T-helper 17 cell (primary cell): ENCODE data around the gene ADAMTS13. TPM values are rescaled to one million over a fixed set of nuclear protein-coding genes. Genes with fewer than 3 reads are reported as not detected.

Experiments used
- ATAC-seq: fragments of 150-1000 bp; cut with Tn5 transposase; 2 replicates; pipeline ENCODE4 v1.10.0; 2021; ENCODE audit warnings: mild to moderate bottlenecking, moderate library complexity
- DNase-seq, 3 donors: peaks; one replicate each; pipeline versions ENCODE4 v3.0.0 to v3.0.0-alpha.2; 2020 to 2021
- H3K9me3 ChIP-seq: one replicate; pipeline ENCODE4 v1.7.0; 2013; ENCODE audit warnings: low read length, mild to moderate bottlenecking; ENCODE audit not compliant: control insufficient read depth, poor library complexity, severe bottlenecking
- H3K27ac Mint-ChIP-seq: one replicate; pipeline ENCODE4 v1.8.0; 2022; ENCODE audit warnings: mild to moderate bottlenecking, moderate library complexity, mixed read lengths
- H3K27me3 Mint-ChIP-seq: one replicate; pipeline ENCODE4 v1.8.0; 2022; ENCODE audit warnings: mixed read lengths
- H3K36me3 Mint-ChIP-seq: one replicate; pipeline ENCODE4 v1.8.0; 2022; ENCODE audit warnings: low read depth, mixed read lengths
- H3K4me1 Mint-ChIP-seq: one replicate; pipeline ENCODE4 v1.8.0; 2022; ENCODE audit warnings: mild to moderate bottlenecking, mixed read lengths
- H3K4me3 Mint-ChIP-seq: one replicate; pipeline ENCODE4 v1.8.0; 2022; ENCODE audit warnings: mild to moderate bottlenecking, moderate library complexity, mixed read lengths
- total RNA-seq, 4 donors: library from RNA in 2 of 4; stranded (reverse) in 2 of 4; gene quantifications; one replicate each; pipeline ENCODE4 v1.2.3 and lab custom pipeline; 2022 to 2026

Gene ADAMTS13
- total RNA-seq, 2 donors from 2014 or later = 1.1 to 1.9 TPM

DNA sequence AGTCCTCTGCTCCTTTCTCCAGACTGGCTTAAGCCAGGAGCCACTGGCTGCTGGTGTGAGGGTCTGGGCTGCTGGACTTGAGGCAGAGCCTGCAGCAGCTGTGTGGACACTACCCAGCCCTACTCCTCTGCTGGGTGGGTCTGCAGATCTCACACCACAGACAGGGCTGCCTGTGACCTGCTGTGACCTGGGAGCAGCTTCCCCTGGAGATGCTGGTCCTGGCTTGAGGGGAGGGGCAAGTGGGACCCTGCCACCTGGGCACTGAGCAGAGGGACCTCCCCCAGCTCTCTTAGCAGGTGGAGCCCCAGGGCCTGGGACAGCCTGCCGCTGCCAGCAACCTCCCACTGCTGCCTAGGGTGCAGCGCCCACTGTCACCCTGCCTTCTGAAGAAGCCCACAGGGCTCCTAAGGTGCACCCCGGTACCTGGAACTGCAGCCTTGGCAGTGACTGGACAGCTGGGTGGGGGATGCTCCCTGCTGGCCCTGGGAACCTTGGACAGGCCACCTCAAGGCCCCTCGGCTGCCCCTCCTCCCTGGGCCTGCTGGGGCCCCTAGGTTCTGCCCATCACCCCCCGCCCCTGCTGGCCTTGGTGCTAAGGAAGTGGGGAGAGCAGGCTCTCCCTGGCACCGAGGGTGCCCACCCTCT, 46.7 kb downstream of the ADAMTS13 start:
- no peaks in the 10 kb centered on the region for H3K27me3 Mint-ChIP-seq
- H3K4me1 Mint-ChIP-seq = no peaks in the 10 kb centered on the region
- no peaks in the 10 kb centered on the region for H3K36me3 Mint-ChIP-seq
- no peak for DNase-seq
- no peak overlapping the region for H3K27ac Mint-ChIP-seq
- no peaks in the 10 kb centered on the region for H3K9me3 ChIP-seq
- H3K4me3 Mint-ChIP-seq = no peak overlapping the region
- no peak for ATAC-seq

DNA sequence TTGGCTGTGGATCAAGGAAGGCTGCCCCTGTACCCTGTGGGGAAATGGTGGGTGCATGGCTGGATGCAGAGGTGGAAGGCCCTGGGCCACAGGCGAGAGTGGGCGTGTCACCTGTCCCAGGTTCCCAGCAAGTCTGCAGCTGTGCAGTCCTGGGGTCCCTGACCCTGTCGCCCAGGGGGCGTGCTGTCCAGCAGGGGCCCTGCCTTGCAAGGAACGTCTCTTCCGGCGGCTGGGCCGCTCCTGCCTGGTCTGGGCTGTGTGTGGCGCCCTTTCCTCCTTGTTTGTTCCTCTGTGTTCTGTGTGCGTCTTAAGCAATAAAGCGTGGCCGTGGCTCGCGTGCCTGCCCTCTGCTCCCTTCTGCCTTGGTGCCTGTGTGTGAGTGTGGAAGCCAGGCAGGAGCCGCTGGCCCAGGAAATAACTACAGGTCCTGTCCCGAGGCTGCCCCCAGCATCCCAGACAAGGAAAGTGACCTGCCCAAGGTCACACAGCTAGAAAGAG, 48.3 kb downstream of the ADAMTS13 start:
- H3K4me1 Mint-ChIP-seq = no peaks in the 10 kb centered on the region
- no peak overlapping the region for H3K27ac Mint-ChIP-seq
- H3K27me3 Mint-ChIP-seq = no peaks in the 10 kb centered on the region
- no peaks in the 10 kb centered on the region for H3K9me3 ChIP-seq
- no peaks in the 10 kb centered on the region for H3K36me3 Mint-ChIP-seq
- ATAC-seq (no peak), DNase-seq (no peak)
- no peak overlapping the region for H3K4me3 Mint-ChIP-seq

DNA sequence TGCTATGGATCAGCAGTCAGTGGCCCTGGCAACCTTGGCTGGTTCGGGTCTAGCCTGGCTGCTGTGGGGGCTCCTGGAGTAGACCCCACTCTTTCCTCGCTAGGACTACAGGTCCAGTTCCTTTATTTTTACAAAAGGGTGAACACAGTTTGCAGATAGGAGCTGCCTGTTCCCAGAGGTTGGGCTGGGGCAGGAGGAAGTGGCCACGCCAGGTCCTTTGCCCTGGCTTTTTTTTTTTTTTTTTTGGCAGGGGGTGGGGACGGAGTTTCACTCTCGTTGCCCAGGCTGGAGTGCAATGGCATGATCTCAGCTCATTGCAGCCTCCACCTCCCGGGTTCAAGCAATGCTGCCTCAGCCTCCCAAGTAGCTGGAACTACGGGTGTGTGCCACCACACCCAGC, 48.8 kb downstream of the ADAMTS13 start:
- H3K36me3 Mint-ChIP-seq = no peaks in the 10 kb centered on the region
- no peaks in the 10 kb centered on the region for H3K4me1 Mint-ChIP-seq
- no peaks in the 10 kb centered on the region for H3K9me3 ChIP-seq
- no peaks in the 10 kb centered on the region for H3K27me3 Mint-ChIP-seq
- H3K27ac Mint-ChIP-seq = no peak overlapping the region
- H3K4me3 Mint-ChIP-seq = no peak overlapping the region
- ATAC-seq (no peak), DNase-seq (no peak)

DNA sequence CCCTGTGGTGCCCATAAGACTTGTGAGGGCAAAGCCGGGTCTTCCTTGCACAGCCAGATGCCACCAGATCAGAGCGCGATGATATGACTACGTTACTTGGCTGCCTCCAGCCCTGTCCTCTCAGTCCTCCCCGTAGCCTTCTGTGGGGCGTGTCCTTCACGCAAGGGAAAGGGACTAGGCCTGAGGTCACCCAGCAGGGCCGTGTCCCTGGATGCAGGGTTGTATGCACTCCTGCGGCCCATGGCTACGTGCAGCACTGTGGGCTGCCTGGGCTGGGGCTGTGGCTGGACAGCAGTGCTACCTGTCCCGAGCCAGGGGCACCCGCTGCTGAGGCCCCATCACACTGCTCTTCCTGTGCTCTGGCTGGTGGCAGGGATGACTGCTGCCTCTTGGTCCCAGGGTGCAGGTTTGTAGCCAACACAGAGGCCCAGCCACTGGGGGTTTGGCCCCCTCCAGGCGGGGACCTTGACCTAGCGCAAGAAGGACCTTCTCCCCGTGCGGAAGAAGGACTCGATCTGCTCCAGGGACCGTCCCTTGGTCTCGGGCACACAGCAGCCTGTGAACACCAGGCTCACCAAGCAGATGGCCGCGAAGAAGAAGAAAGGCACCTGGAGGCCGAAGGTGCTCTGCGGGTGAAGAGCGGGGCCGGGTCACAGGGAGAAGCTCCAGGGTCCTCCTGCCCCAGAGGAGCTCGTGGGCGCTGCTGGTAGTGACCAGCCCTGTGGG, 49.5 kb downstream of the ADAMTS13 start:
- no peaks in the 10 kb centered on the region for H3K36me3 Mint-ChIP-seq
- H3K27me3 Mint-ChIP-seq = no peaks in the 10 kb centered on the region
- ATAC-seq (no peak), DNase-seq (no peak)
- H3K4me1 Mint-ChIP-seq = no peaks in the 10 kb centered on the region
- H3K9me3 ChIP-seq = no peaks in the 10 kb centered on the region
- no peak overlapping the region for H3K27ac Mint-ChIP-seq
- no peak overlapping the region for H3K4me3 Mint-ChIP-seq

DNA sequence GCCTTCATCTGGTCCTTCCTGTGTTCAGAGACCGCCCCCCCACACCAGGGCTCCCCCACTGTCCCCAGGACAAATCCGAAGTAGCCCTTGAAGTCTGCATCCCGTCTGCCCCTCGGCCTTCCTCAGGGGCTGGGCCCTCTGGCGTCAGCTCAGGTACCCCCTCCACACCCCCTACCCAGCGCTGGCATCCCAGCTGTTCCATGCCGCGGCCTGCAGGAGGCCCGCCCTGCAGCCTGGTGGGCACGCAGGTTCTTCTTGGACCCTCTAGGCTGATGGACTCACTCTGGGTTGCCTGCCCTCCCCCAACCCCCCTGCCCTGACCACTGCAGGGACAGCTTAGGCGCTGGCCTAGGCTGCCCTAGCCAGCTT, 50.1 kb downstream of the ADAMTS13 start:
- Mint-ChIP-seq H3K4me1 (no peaks in the 10 kb centered on the region), H3K36me3 (no peaks in the 10 kb centered on the region), H3K4me3 (no peak overlapping the region), H3K27ac (no peak overlapping the region), H3K27me3 (no peaks in the 10 kb centered on the region)
- H3K9me3 ChIP-seq = no peaks in the 10 kb centered on the region
- DNase-seq (no peak), ATAC-seq (no peak)

DNA sequence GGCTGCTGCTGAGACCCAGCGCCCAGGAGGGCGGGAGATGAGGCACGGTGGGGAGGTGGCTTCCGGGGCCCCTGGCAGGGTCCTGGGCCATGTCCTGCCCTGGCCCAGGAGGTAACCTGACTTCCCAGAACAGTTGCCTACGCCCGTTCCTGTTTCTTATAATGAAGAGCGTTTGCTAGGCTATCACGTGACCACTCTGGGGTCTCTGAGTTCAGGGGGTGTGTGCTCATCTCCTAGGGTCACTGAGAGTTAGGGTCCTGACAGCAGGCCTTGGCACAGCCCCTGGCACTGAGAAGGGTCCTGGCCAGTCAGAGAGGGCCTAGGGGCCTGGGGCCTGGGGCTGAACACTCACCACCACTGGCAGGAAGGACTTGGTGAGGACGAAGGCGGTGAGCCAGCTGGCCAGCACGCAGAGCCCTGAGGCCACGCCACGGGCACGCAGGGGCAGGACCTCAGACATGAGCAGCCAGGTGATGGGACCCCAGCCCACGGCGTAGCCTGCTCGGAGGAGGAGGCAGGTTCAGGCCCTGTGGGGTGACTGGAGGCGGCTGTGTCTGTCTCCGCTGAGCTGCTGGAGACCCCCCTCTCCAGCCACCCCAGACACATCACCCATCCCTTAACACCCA, 50.7 kb downstream of the ADAMTS13 start:
- no peak for ATAC-seq
- Mint-ChIP-seq H3K27me3 (no peaks in the 10 kb centered on the region), H3K27ac (no peak overlapping the region), H3K36me3 (no peaks in the 10 kb centered on the region), H3K4me1 (no peaks in the 10 kb centered on the region), H3K4me3 (no peak overlapping the region)
- H3K9me3 ChIP-seq = no peaks in the 10 kb centered on the region
- no peak for DNase-seq

DNA sequence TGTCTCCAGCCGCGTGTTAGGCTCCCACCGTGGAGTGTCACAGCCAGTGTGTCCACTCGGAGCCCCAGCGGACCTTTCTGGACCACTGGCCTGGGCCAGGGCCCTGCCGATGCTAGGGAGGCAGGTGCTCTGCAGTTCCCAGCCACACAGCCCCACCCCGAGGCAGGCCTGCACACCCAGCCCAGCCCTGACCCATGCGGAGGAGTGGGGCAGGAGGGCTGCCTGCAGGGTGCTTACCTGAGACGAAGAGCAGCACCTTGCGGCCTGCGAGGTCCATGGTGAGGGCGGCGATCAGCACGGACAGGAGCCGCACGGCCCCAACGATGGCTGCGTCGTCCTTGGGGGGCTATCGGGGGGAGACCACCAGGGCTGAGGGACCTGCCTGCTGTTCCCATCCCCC, 51.6 kb downstream of the ADAMTS13 start:
- no peak overlapping the region for H3K27ac Mint-ChIP-seq
- DNase-seq = no peak
- H3K36me3 Mint-ChIP-seq = no peaks in the 10 kb centered on the region
- no peak for ATAC-seq
- H3K4me1 Mint-ChIP-seq = no peaks in the 10 kb centered on the region
- no peaks in the 10 kb centered on the region for H3K27me3 Mint-ChIP-seq
- H3K9me3 ChIP-seq = no peaks in the 10 kb centered on the region
- H3K4me3 Mint-ChIP-seq = no peak overlapping the region

DNA sequence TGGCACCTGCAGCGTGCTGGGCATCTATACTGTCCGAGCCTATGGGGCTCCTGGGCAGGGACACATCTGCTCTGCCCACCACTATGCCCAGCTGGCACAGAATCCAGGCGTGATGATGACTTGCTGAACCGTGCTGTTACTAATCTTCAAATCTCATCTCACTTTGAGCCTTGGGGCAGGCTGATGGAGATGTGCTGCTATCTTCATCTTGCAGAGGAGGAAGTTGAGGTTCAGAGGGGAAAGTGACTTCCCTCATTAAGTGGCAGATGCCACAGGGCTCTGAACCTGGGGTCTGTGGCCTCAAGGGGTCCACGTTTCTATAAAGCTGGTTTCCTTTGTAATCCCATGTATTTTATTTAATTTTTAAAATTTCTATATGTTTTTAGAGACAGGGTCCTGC, 52.0 kb downstream of the ADAMTS13 start:
- no peak for DNase-seq
- no peaks in the 10 kb centered on the region for H3K36me3 Mint-ChIP-seq
- peaks cover under 1% of the 10 kb centered on the region for H3K4me1 Mint-ChIP-seq
- H3K4me3 Mint-ChIP-seq = no peak overlapping the region
- ATAC-seq = no peak
- no peaks in the 10 kb centered on the region for H3K9me3 ChIP-seq
- no peak overlapping the region for H3K27ac Mint-ChIP-seq
- no peaks in the 10 kb centered on the region for H3K27me3 Mint-ChIP-seq

DNA sequence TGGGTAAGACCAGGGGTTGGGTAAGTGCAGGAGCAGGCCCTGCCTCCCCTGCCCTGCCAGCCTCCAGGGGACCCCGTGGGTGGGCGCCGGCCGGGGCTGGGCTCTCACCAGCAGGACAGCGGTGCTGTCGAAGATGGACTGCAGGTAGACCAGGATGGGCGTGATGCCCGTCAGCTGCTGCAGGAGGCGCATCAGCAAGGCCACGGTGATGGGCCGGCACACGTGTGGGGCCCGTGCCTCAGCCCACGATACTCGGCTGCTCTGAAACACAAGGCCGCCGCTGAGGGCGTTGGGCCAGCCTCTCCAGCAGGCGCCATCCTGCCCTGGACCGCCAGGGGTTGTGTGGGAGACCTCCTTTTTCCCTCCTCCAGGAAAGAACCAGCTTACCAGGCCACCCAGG, 52.7 kb downstream of the ADAMTS13 start:
- Mint-ChIP-seq H3K4me1 (peaks cover 5% of the 10 kb centered on the region), H3K27ac (no peak overlapping the region), H3K36me3 (no peaks in the 10 kb centered on the region), H3K4me3 (no peak overlapping the region), H3K27me3 (no peaks in the 10 kb centered on the region)
- no peaks in the 10 kb centered on the region for H3K9me3 ChIP-seq
- no peak for DNase-seq
- no peak for ATAC-seq

DNA sequence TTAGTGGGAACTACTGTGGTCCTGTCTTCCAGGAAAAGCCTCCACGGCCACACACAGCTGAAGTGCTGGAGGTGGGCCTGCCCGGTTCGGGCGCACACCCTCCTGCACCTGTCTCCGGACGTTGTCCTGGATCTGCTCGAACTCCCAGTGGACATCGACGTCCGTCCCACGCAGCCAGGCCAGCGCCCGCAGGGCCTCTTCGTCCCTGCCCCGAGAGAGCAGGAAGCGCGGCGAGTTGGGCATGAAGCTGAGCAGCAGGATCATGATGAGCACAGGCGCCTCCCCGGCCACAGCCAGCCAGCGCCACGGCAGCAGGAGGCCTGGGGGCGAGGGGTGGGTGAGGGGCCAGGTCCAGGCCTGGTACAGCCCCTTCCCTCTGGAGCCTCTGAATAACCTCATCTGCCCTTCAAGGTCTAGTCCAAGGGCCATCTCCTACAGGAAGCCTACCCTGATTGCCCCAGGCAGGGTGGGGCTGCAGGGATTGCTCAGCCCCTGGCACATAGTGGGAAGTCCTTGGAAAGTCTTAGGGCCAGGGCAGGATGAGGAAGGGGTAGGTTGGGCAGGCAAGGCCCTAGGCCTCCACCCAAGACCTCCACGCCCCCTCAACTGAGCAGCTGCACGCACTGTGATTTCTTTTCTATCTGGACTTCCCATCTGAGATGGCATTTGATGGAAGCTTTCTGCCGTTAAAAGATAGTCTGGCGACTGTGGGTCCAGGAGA, 53.3 kb downstream of the ADAMTS13 start:
- no peaks in the 10 kb centered on the region for H3K9me3 ChIP-seq
- Mint-ChIP-seq H3K27ac (no peak overlapping the region), H3K4me1 (peaks cover 6% of the 10 kb centered on the region), H3K4me3 (no peak overlapping the region), H3K36me3 (no peaks in the 10 kb centered on the region), H3K27me3 (no peaks in the 10 kb centered on the region)
- ATAC-seq = no peak
- no peak for DNase-seq

DNA sequence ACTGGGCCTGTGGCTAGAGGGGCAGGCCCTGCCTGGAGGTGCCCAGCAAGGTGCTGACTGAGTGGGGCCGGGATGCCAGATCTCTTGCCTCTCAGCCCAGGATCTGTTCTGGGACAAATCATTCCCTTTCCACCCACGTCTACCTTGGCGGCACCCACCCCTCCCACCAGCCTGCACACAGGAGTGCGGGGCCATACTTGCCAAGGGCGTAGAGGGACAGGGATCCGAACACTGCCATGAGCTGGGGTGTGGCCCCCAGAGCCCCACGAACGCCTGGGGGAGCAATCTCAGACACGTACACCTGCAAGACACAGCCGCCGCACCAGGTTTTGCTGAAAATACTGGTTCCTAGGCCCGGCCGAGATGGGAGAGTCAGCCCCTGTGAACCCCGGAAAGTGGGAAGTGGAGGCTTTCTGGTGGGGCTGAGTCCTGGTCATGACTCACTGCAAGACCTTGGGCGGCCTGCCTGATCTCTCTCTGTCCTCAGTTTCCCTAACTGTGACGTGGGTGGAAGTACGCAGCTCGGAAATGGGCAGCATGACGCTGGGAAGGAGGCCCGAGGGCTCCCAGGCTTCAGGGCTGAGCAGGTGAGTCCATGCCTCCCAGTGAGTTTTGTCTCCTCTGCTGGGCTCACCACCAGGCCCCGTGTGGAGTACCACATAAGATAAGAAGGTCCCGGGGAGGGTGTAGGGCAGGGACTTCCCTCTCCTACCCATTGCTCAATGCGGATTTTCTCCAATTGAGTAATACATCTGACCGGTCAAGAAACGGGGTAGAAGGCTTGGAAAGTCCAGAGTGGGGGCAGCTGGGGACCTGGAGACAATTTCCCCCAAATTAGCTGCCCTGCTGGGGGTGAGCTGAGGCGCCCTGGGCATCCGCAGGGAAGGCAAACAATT, 54.1 kb downstream of the ADAMTS13 start:
- Mint-ChIP-seq H3K4me3 (no peak overlapping the region), H3K36me3 (no peaks in the 10 kb centered on the region), H3K27me3 (no peaks in the 10 kb centered on the region), H3K27ac (no peak overlapping the region), H3K4me1 (peaks cover 6% of the 10 kb centered on the region)
- DNase-seq (no peak), ATAC-seq (no peak)
- no peaks in the 10 kb centered on the region for H3K9me3 ChIP-seq

DNA sequence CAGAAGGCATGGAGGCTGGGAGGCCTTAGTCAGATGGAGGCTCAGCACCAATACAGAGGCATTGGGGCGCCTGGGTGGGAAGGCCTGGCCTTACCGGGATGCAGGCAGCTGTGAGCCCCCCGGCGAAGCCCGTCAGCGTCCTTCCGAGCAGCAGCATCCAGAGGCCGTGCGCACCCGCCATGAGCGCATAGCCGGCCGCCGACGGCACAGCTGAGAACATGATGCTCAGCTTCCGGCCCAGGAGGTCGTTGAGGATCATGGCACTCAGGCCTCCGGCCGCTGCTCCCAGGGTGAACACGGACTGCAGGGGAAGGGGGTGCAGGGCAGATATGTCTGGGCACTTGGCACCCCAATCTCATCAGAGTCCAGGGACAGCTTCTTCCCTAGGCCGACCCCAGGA, 54.8 kb downstream of the ADAMTS13 start:
- DNase-seq (no peak), ATAC-seq (no peak)
- Mint-ChIP-seq H3K27me3 (peaks cover under 1% of the 10 kb centered on the region), H3K36me3 (no peaks in the 10 kb centered on the region), H3K4me1 (peaks cover 6% of the 10 kb centered on the region), H3K27ac (no peak overlapping the region), H3K4me3 (no peak overlapping the region)
- no peaks in the 10 kb centered on the region for H3K9me3 ChIP-seq
